Heart left ventricle (tissue), 16 donors: Measurements from ENCODE around the gene AJAP1. TPM values are rescaled to one million over a fixed set of nuclear protein-coding genes. Genes with fewer than 3 reads are reported as not detected.

Experiments
- ATAC-seq, 4 donors: fragments of 200-7000 bp; cut with Tn5 transposase; one replicate each; pipeline ENCODE4 v1.9.1; 2020 to 2022; ENCODE audit warnings: moderate library complexity in 4 of 4, mild to moderate bottlenecking in 3 of 4, moderate number of reproducible peaks in 1 of 4
- DNase-seq, 5 donors: peaks; one replicate each; pipeline ENCODE4 v3.0.0-alpha.2; 2020
- H3K27ac ChIP-seq, 12 donors: fragments of 200-600 bp; sonication (generic) in 4 of 12; one replicate each; pipeline versions ENCODE4 v1.5.0 to v1.8.0; 2016 to 2022; ENCODE audit warnings: mild to moderate bottlenecking in 2 of 12
- H3K27me3 ChIP-seq, 9 donors: fragments of 200-600 bp; sonication (generic) in 2 of 9; one replicate each; pipeline versions ENCODE4 v1.5.1 to v1.8.0; 2016 to 2022; ENCODE audit warnings: mild to moderate bottlenecking in 3 of 9
- H3K36me3 ChIP-seq, 9 donors: fragments of 200-600 bp; sonication (generic) in 2 of 9; one replicate each; pipeline versions ENCODE4 v1.5.0 to v1.8.0; 2018 to 2022; ENCODE audit warnings: mild to moderate bottlenecking in 2 of 9
- H3K4me1 ChIP-seq, 12 donors: fragments of 200-600 bp; sonication (generic) in 4 of 12; one replicate each; pipeline versions ENCODE4 v1.5.0 to v1.8.0; 2016 to 2022; ENCODE audit warnings: mild to moderate bottlenecking in 3 of 12
- H3K4me3 ChIP-seq, 12 donors: fragments of 200-600 bp; sonication (generic) in 4 of 12; one replicate each; pipeline versions ENCODE4 v1.5.0 to v1.8.0; 2017 to 2022; ENCODE audit warnings: mild to moderate bottlenecking in 9 of 12, moderate library complexity in 4 of 12
- H3K9me3 ChIP-seq, 12 donors: fragments of 200-600 bp; sonication (generic) in 4 of 12; one replicate each; pipeline versions ENCODE4 v1.5.0 to v1.8.0; 2016 to 2022; ENCODE audit warnings: mild to moderate bottlenecking in 1 of 12
- CTCF ChIP-seq, 12 donors: fragments of 200-600 bp; sonication (generic) in 4 of 12; IDR thresholded peaks; one replicate each; pipeline versions ENCODE4 v1.5.0 to v1.8.0; 2018 to 2022; ENCODE audit warnings: antibody characterized with exemption in 12 of 12, mild to moderate bottlenecking in 5 of 12
- POLR2A ChIP-seq, 2 donors: fragments of 450-650 bp; IDR thresholded peaks; one replicate each; pipeline ENCODE4 v1.6.1; 2017; ENCODE audit warnings: antibody characterized with exemption in 2 of 2, mild to moderate bottlenecking in 2 of 2, moderate library complexity in 2 of 2
- WGBS, 4 donors: extraction: QIAGEN DNeasy Blood & Tissue Kit in 2 of 4; methylation state at CpG; one replicate each; pipeline versions ENCODE4 v1.1.5 to v1.1.7; 2013 to 2018; 5-methylcytosine and 5-hydroxymethylcytosine counted together
- intact Hi-C, 10 donors: fragments of 100-400 bp; cut with DNase I; formaldehyde crosslinking; loops; one replicate each; pipeline versions ENCODE4 v1.11.1 to v1.14.2; 2022
- polyA plus RNA-seq, 2 donors: library from polyadenylated mRNA; stranded (reverse); fragments of 200-250 nt; gene quantifications; one replicate each; pipeline ENCODE4 v1.2.3, GENCODE V29; 2013
- total RNA-seq, 9 donors: library from RNA; depleted of rRNA in 2 of 9; stranded (reverse); fragments of >200 nt in 2 of 9; fragmentation: NEBNext Ultra II Directional in 3 of 9; extraction: Animal tissue kit (Norgen Biotek cat#: 25700) in 3 of 9; gene quantifications; one replicate each; pipeline versions ENCODE4 v1.1.0 to v1.2.4, GENCODE V29; 2016 to 2023
- donor health status: ischemic (EF 13 %, LVEDD 7.1; RV severe dilation, severe dysfunction).
- donor health status: healthy with polysubstance abuse.
- donor health status: DM: no; HTN: yes; CAD: no.
- donor health status: DM: no; HTN: no; CAD: no.
- donor health status: ischemic (EF 25% LVEDD 6.9; RV normal size, moderate dysfunction).
- donor health status: ischemic (EF 25% LVEDD 5.7; RV mildly dilated, moderate dysfunction).
- donor health status: healthy.
- donor health status: DM: yes; HTN: yes; CAD: no.
- donor health status: ischemic (EF 35%, LVEDD 5.7; RV mildly dilated, moderate dysfunction).
- donor health status: nonischemic (EF 11% LVEDD 7.7; RV severe dilation, severe dysfunction).
- donor health status: DM: yes; HTN: yes; CAD: no.
- donor health status: PGD.
- donor health status: ischemic (EF 29% LVEDD 5.4; RV normal size, mild dysfunction).
- donor health status: nonischemic (EF 23%, LVEDD 6.1; RV moderate dilation, normal function).

AJAP1 gene
- total and polyA plus RNA-seq, 11 donors: 0.01 to 0.67 (median 0.07) TPM; not detected in 2

GRCh38 chr1:4768553-4768952, 114.1 kb downstream of the AJAP1 start:
- no peak overlapping the region for H3K4me3 ChIP-seq
- ATAC-seq: no peak
- H3K9me3 ChIP-seq: no peaks in the 10 kb centered on the region
- TF ChIP-seq CTCF (IDR thresholded peaks at IDR 0.05) (no peak), POLR2A (IDR thresholded peaks at IDR 0.05) (no peak)
- no peaks in the 10 kb centered on the region for H3K4me1 ChIP-seq
- no peak overlapping the region for H3K27ac ChIP-seq
- H3K36me3 ChIP-seq: no peaks in the 10 kb centered on the region
- intact Hi-C loops: no loop called here
- 83 to 90% (median 86%) methylated on average over 4 to 6 of the region's 6 CpGs for WGBS, 4 donors
- DNase-seq: no peak
- peaks cover 0 to 20% (median 0%) of the 10 kb centered on the region in 9 donors for H3K27me3 ChIP-seq

- H3K4me1 ChIP-seq: no peaks in the 10 kb centered on the region
- no peaks in the 10 kb centered on the region for H3K9me3 ChIP-seq
- WGBS, 4 donors: 72 to 79% (median 77%) methylated on average over 17 to 18 of the region's 18 CpGs
- TF ChIP-seq CTCF (IDR thresholded peaks at IDR 0.05): no peak
- no peak for TF ChIP-seq POLR2A (IDR thresholded peaks at IDR 0.05)
- H3K4me3 ChIP-seq: no peak overlapping the region
- peaks cover 0 to 20% (median 3%) of the 10 kb centered on the region in 9 donors for H3K27me3 ChIP-seq
- H3K36me3 ChIP-seq: no peaks in the 10 kb centered on the region
- no peak for DNase-seq
- no peak overlapping the region for H3K27ac ChIP-seq
- intact Hi-C loops: no loop called here
- no peak for ATAC-seq
Observed at GRCh38 chr1:4769516-4770280, 115.3 kb downstream of the AJAP1 start.

- H3K27ac ChIP-seq: no peak overlapping the region
- 23 to 33% (median 29%) methylated on average over 5 to 8 of the region's 8 CpGs for WGBS, 4 donors
- TF ChIP-seq POLR2A (IDR thresholded peaks at IDR 0.05) (no peak), CTCF (IDR thresholded peaks at IDR 0.05) (no peak)
- no peaks in the 10 kb centered on the region for H3K9me3 ChIP-seq
- intact Hi-C loops: no loop called here
- H3K27me3 ChIP-seq: peaks cover 0 to 20% (median 3%) of the 10 kb centered on the region in 9 donors
- no peak overlapping the region for H3K4me3 ChIP-seq
- H3K36me3 ChIP-seq: no peaks in the 10 kb centered on the region
- no peaks in the 10 kb centered on the region for H3K4me1 ChIP-seq
- DNase-seq (no peak), ATAC-seq (no peak)
Observed at GRCh38 chr1:4770713-4771112, 116.3 kb downstream of the AJAP1 start.

GRCh38 chr1:4771267-4771666, 116.9 kb downstream of the AJAP1 start:
- WGBS, 4 donors: 44 to 66% (median 60%) methylated on average over 3 to 13 of the region's 13 CpGs
- Histone ChIP-seq H3K4me3 (no peak overlapping the region), H3K4me1 (no peaks in the 10 kb centered on the region), H3K9me3 (no peaks in the 10 kb centered on the region), H3K36me3 (no peaks in the 10 kb centered on the region), H3K27me3 (peaks cover 0 to 20% (median 3%) of the 10 kb centered on the region in 9 donors), H3K27ac (no peak overlapping the region)
- intact Hi-C loops: no loop called here
- ATAC-seq: no peak
- TF ChIP-seq CTCF (IDR thresholded peaks at IDR 0.05) (no peak), POLR2A (IDR thresholded peaks at IDR 0.05) (no peak)
- no peak for DNase-seq
